H1 (cell line): ENCODE results near the gene MATN4. TPM values are rescaled to one million over a fixed set of nuclear protein-coding genes. Genes with fewer than 3 reads are reported as not detected.

Experiments used
- CTCF ChIA-PET: fragments of 300-600 bp; sonication (Branson Sonifier 250); formaldehyde crosslinking; loops from one replicate; lab custom pipeline; 2021; ENCODE audit not compliant: partially characterized antibody; lab: Charles Lee
- POLR2A ChIA-PET: fragments of 300-600 bp; sonication (Branson Sonifier 250); formaldehyde crosslinking; loops from one replicate; lab custom pipeline; 2021; ENCODE audit warnings: inconsistent platforms; ENCODE audit not compliant: partially characterized antibody; lab: Charles Lee
- DNase-seq, 2 experiments: peaks; one replicate each; pipeline versions ENCODE4 v3.0.0 to v3.0.0-alpha.2; 2010 to 2022; ENCODE audit warnings: low spot score in 2 of 2, low read depth in 1 of 2, mixed read lengths in 1 of 2
- FAIRE-seq: peaks from 2 replicates; lab custom pipeline; 2011; peaks lifted over from hg19 to GRCh38; lab: Jason Lieb, UNC
- H2AFZ ChIP-seq: 2 replicates; pipeline ENCODE4 v1.8.1; 2012; ENCODE audit warnings: low read length, inconsistent platforms
- H2AK5ac ChIP-seq: 2 replicates; pipeline ENCODE4 v1.6.1; 2013; ENCODE audit warnings: low read depth, low read length
- H2BK120ac ChIP-seq: replicated peaks from 2 replicates; pipeline ENCODE3; 2013; ENCODE audit warnings: low read depth, low read length, inconsistent platforms
- H2BK12ac ChIP-seq: 2 replicates; pipeline ENCODE4 v1.6.1; 2013; ENCODE audit warnings: low read depth, low read length
- H2BK15ac ChIP-seq: 2 replicates; pipeline ENCODE4 v1.6.1; 2013; ENCODE audit warnings: low read length
- H2BK20ac ChIP-seq: 2 replicates; pipeline ENCODE4 v1.6.1; 2013; ENCODE audit warnings: low read length
- H2BK5ac ChIP-seq: 2 replicates; pipeline ENCODE4 v1.6.1; 2013; ENCODE audit warnings: low read depth, low read length
- H3K14ac ChIP-seq: 2 replicates; pipeline ENCODE4 v1.6.1; 2013; ENCODE audit warnings: inconsistent platforms; ENCODE audit not compliant: insufficient read length
- H3K18ac ChIP-seq: 2 replicates; pipeline ENCODE4 v1.6.1; 2013; ENCODE audit warnings: low read length; ENCODE audit errors: extremely low read depth
- H3K23ac ChIP-seq: 2 replicates; pipeline ENCODE4 v1.6.1; 2013; ENCODE audit warnings: inconsistent platforms; ENCODE audit not compliant: insufficient read length
- H3K23me2 ChIP-seq: 2 replicates; pipeline ENCODE4 v1.6.1; 2013; ENCODE audit warnings: low read depth, low read length
- H3K27ac ChIP-seq: 2 replicates; pipeline ENCODE4 v1.6.1; 2011; ENCODE audit warnings: low read depth, low read length, inconsistent platforms
- H3K27me3 ChIP-seq, 4 experiments: replicated peaks in 1 of 4; 1 replicate in 1 of 4; 2 replicates in 3 of 4; pipeline versions ENCODE4 v1.6.1 to v1.8.1; 2011 to 2013; ENCODE audit warnings: low read length in 3 of 4, mild to moderate bottlenecking in 3 of 4, inconsistent platforms in 2 of 4, mixed read lengths in 2 of 4, moderate library complexity in 1 of 4; ENCODE audit not compliant: control insufficient read depth in 3 of 4, insufficient read depth in 3 of 4; ENCODE audit errors: extremely low read depth in 1 of 4
- H3K36me3 ChIP-seq, 4 experiments: 2 replicates each; pipeline versions ENCODE4 v1.6.1 to v1.8.1; 2011 to 2013; ENCODE audit warnings: mild to moderate bottlenecking in 4 of 4, low read length in 3 of 4, moderate library complexity in 2 of 4, control low read depth in 1 of 4, inconsistent platforms in 1 of 4; ENCODE audit not compliant: insufficient read depth in 4 of 4, control insufficient read depth in 2 of 4
- H3K4ac ChIP-seq: replicated peaks from 2 replicates; pipeline ENCODE3; 2013; ENCODE audit warnings: low read length, low read depth, mixed read lengths, inconsistent platforms; ENCODE audit not compliant: insufficient read length
- H3K4me1 ChIP-seq, 4 experiments: replicated peaks in 1 of 4; 1 replicate in 1 of 4; 2 replicates in 3 of 4; pipeline versions ENCODE4 v1.6.1 to v1.8.1; 2011 to 2013; ENCODE audit warnings: low read length in 3 of 4, inconsistent platforms in 2 of 4, mixed read lengths in 1 of 4; ENCODE audit not compliant: insufficient read depth in 4 of 4, control insufficient read depth in 3 of 4
- H3K4me2 ChIP-seq, 2 experiments: 2 replicates each; pipeline versions ENCODE4 v1.6.1 to v1.8.1; 2011 to 2013; ENCODE audit warnings: low read depth in 2 of 2, low read length in 2 of 2, control low read depth in 1 of 2, inconsistent platforms in 1 of 2, mild to moderate bottlenecking in 1 of 2; ENCODE audit not compliant: insufficient read depth in 1 of 2
- H3K4me3 ChIP-seq, 4 experiments: fragments of 200-600, 300-600 bp in 1 of 4; sonication (generic), shearing (Covaris generic), sonication (Bioruptor Twin) in 1 of 4; 2 replicates each; pipeline versions ENCODE4 v1.5.1 to v1.8.1; 2011 to 2016; ENCODE audit warnings: low read length in 4 of 4, low read depth in 3 of 4, control low read depth in 2 of 4, inconsistent platforms in 2 of 4, mild to moderate bottlenecking in 2 of 4, mixed read lengths in 1 of 4, moderate library complexity in 1 of 4; ENCODE audit not compliant: insufficient read depth in 2 of 4; ENCODE audit errors: extremely low read depth in 1 of 4
- H3K56ac ChIP-seq: replicated peaks from 2 replicates; pipeline ENCODE3; 2013; ENCODE audit warnings: low read depth, mild to moderate bottlenecking, mixed read lengths, low read length, inconsistent platforms; ENCODE audit not compliant: insufficient read length
- H3K79me1 ChIP-seq: 2 replicates; pipeline ENCODE4 v1.6.1; 2013; ENCODE audit warnings: low read depth, low read length, control low read depth
- H3K79me2 ChIP-seq, 2 experiments: 2 replicates each; pipeline versions ENCODE4 v1.6.1 to v1.8.1; 2012 to 2013; ENCODE audit warnings: low read length in 2 of 2, mild to moderate bottlenecking in 2 of 2, inconsistent platforms in 1 of 2; ENCODE audit not compliant: insufficient read depth in 2 of 2, control insufficient read depth in 1 of 2
- H3K9ac ChIP-seq, 4 experiments: replicated peaks in 1 of 4; 1 replicate in 1 of 4; 2 replicates in 3 of 4; pipeline versions ENCODE4 v1.6.1 to v1.8.1; 2011 to 2013; ENCODE audit warnings: low read depth in 3 of 4, low read length in 3 of 4, control low read depth in 2 of 4, mild to moderate bottlenecking in 2 of 4, moderate library complexity in 2 of 4, inconsistent platforms in 1 of 4; ENCODE audit errors: extremely low read depth in 1 of 4
- H3K9me3 ChIP-seq, 2 experiments: 2 replicates each; pipeline versions ENCODE4 v1.6.1 to v1.8.1; 2012 to 2013; ENCODE audit warnings: mild to moderate bottlenecking in 2 of 2, moderate library complexity in 2 of 2, control low read depth in 1 of 2, inconsistent platforms in 1 of 2, low read depth in 1 of 2, low read length in 1 of 2, mixed read lengths in 1 of 2; ENCODE audit not compliant: insufficient read depth in 2 of 2
- H4K20me1 ChIP-seq, 2 experiments: replicated peaks in 1 of 2; 2 replicates each; pipeline versions ENCODE3 to v1.8.1; 2011 to 2013; ENCODE audit warnings: inconsistent platforms in 2 of 2, low read length in 2 of 2, mild to moderate bottlenecking in 1 of 2; ENCODE audit not compliant: insufficient read depth in 2 of 2, control insufficient read depth in 1 of 2
- H4K5ac ChIP-seq: 2 replicates; pipeline ENCODE4 v1.6.1; 2013; ENCODE audit warnings: low read length, low read depth, mixed read lengths, inconsistent platforms; ENCODE audit not compliant: insufficient read length
- H4K8ac ChIP-seq: 2 replicates; pipeline ENCODE4 v1.8.0; 2013; ENCODE audit warnings: mild to moderate bottlenecking, moderate library complexity, low read length, inconsistent platforms; ENCODE audit not compliant: insufficient read depth; ENCODE audit errors: extremely low read depth
- H4K91ac ChIP-seq: replicated peaks from 2 replicates; pipeline ENCODE3; 2013; ENCODE audit warnings: low read length, mixed read lengths, inconsistent platforms; ENCODE audit not compliant: insufficient read length
- BCL11A ChIP-seq, 2 experiments: IDR thresholded peaks; one replicate each; pipeline ENCODE4 v1.6.1; 2011; ENCODE audit warnings: low read depth in 2 of 2, low read length in 2 of 2, mild to moderate bottlenecking in 2 of 2
- CTBP2 ChIP-seq: IDR thresholded peaks from 2 replicates; pipeline ENCODE4 v1.7.0; 2011; ENCODE audit warnings: borderline replicate concordance, mild to moderate bottlenecking, moderate library complexity, mixed read lengths, low read length; ENCODE audit not compliant: insufficient read depth, insufficient read length
- GABPA ChIP-seq: IDR thresholded peaks from 2 replicates; pipeline ENCODE4 v1.6.1; 2011; ENCODE audit warnings: mild to moderate bottlenecking, low read length, moderate library complexity, borderline replicate concordance; ENCODE audit not compliant: insufficient read depth
- NANOG ChIP-seq: IDR thresholded peaks from 2 replicates; pipeline ENCODE4 v1.6.1; 2011; ENCODE audit warnings: low read length, low read depth, mild to moderate bottlenecking, inconsistent platforms; ENCODE audit not compliant: insufficient read depth, poor library complexity, severe bottlenecking
- POLR2AphosphoS5 ChIP-seq: IDR thresholded peaks from 2 replicates; pipeline ENCODE4 v1.6.1; 2011; ENCODE audit warnings: low read depth, low read length
- SP2 ChIP-seq: IDR thresholded peaks from 2 replicates; pipeline ENCODE4 v1.6.1; 2012; ENCODE audit warnings: mild to moderate bottlenecking, low read length, inconsistent platforms
- SP4 ChIP-seq: IDR thresholded peaks from 2 replicates; pipeline ENCODE4 v1.6.1; 2012; ENCODE audit warnings: low read length, inconsistent platforms
- SUZ12 ChIP-seq: fragments of 200-600 bp; sonication (generic); IDR thresholded peaks from 2 replicates; pipeline ENCODE4 v1.6.1; 2012; ENCODE audit warnings: mild to moderate bottlenecking, inconsistent platforms, low read length, moderate library complexity, mixed read lengths
- YY1 ChIP-seq: IDR thresholded peaks from 2 replicates; pipeline ENCODE4 v1.6.1; 2011; ENCODE audit warnings: low read depth, mild to moderate bottlenecking, low read length
- WGBS, 2 experiments: shearing (Covaris generic) in 1 of 2; methylation state at CpG; one replicate each; pipeline versions ENCODE4 v1.1.6 to v1.1.7; 2013 to 2015; ENCODE audit warnings: low lambda C conversion rate in 2 of 2, mixed read lengths in 2 of 2, inconsistent platforms in 1 of 2, low coverage in 1 of 2, missing lambda C conversion rate in 1 of 2; ENCODE audit not compliant: insufficient replicate concordance in 2 of 2, insufficient coverage in 1 of 2, insufficient read length in 1 of 2; ENCODE audit errors: extremely low coverage in 1 of 2, missing lambda C conversion rate in 1 of 2; 5-methylcytosine and 5-hydroxymethylcytosine counted together
- polyA plus RNA-seq, 7 experiments: library from polyadenylated mRNA; depleted of rRNA in 3 of 7; stranded (reverse) in 5 of 7; unstranded in 2 of 7; fragments of >200 nt in 5 of 7; fragments of 200-250 nt in 2 of 7; gene quantifications; 1 replicate in 5 of 7; 2 replicates in 1 of 7; 4 replicates in 1 of 7; pipeline versions ENCODE4 v1.2.1 to v1.2.3, GENCODE V29; 2011 to 2013; ENCODE audit warnings: missing spikeins in 2 of 7, mixed read lengths in 2 of 7
- total RNA-seq: library from RNA; stranded (reverse); fragmentation: NEBNext Ultra II Directional; extraction: Animal tissue kit (Norgen Biotek cat#: 25700); gene quantifications from 2 replicates; pipeline ENCODE4 v1.2.1, GENCODE V29; 2021
- TF ChIP-seq, protein P1 (sequence below): IDR thresholded peaks from 2 replicates; pipeline ENCODE4 v1.6.1; 2011; ENCODE audit warnings: low read length, improper control_type of control experiment

Gene MATN4
- total and polyA plus RNA-seq, 2 of the 8 experiments (the other 6 are each of a cell fraction or from before 2014, with no cell fraction given): 2.1 to 4.4 TPM

DNA sequence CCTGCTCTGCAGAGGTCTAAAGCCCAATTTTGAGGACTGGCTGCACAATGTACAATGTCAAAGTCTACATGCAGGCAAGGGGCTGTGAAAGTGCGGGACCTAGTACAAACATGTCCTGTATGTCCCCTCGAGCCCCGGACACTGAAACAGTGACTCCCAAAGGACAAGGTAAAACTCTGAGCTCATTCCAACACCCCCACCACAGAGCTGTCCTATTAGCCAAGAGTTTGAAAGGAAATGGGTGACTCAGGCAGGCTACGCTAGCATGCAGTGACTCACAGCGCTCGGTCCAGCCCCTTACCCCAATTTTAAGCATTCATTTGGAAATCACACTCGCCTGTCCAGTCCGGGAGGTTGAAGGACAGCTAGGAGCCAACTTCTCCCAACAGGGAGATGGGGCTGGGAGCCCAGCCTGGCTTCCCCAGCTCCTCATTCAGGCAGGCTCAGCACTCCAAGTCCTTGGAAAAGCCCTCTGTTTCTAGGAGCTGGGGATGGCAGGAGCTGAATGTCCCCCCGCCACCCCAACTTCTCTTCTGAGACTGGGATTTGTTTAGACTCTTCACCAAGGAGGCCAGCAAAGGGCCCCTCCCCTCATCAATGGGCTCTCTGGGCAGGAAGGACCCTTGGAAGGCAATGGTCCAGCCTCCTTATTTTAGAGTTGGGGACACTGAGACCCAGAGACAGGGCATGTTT lies 36.2 kb upstream of the MATN4 start:
- H2AK5ac ChIP-seq: peak overlapping the region; percentile 93
- no peak overlapping the region for H2BK12ac ChIP-seq
- peaks cover 0 to 6% (median 0%) of the 10 kb centered on the region in 4 experiments; a peak in 1 of 8 replicates for H3K36me3 ChIP-seq
- H4K91ac ChIP-seq: peak overlapping the region; percentile 31
- no peak for FAIRE-seq
- peak overlapping the region; percentile 77; the same call in 1 of the 2 replicates for H3K27ac ChIP-seq
- H3K27me3 ChIP-seq: no peaks in the 10 kb centered on the region
- peaks cover 12% of the 10 kb centered on the region; the same call in 1 of the 2 replicates for H3K23me2 ChIP-seq
- no peak overlapping the region for H2AFZ ChIP-seq
- no peaks in the 10 kb centered on the region for H3K9me3 ChIP-seq
- ChIA-PET CTCF (interaction anchor here (0.7 to 6.5 kb wide), 14 partner anchors 9 to 106 kb away, joined by 3 to 33 read pairs (median 4); no protein-coding TSS in a partner anchor), POLR2A (interaction anchor here (0.6 to 6.8 kb wide), 11 partner anchors 9 to 101 kb away, joined by 3 to 113 read pairs (median 3); partner anchors contain the start of gene SYS1)
- H4K8ac ChIP-seq: no peak overlapping the region
- H2BK15ac ChIP-seq: no peak overlapping the region
- H3K56ac ChIP-seq: no peak overlapping the region
- H3K4ac ChIP-seq: peak overlapping the region; percentile 2
- H4K20me1 ChIP-seq: peaks cover 0 to 7% of the 10 kb centered on the region in 2 experiments
- no peak for TF ChIP-seq BCL11A (IDR thresholded peaks at IDR 0.05; ENCODE audit: low read depth in 2 of 2, low read length in 2 of 2)
- TF ChIP-seq GABPA: no peak
- TF ChIP-seq, protein P1, sequence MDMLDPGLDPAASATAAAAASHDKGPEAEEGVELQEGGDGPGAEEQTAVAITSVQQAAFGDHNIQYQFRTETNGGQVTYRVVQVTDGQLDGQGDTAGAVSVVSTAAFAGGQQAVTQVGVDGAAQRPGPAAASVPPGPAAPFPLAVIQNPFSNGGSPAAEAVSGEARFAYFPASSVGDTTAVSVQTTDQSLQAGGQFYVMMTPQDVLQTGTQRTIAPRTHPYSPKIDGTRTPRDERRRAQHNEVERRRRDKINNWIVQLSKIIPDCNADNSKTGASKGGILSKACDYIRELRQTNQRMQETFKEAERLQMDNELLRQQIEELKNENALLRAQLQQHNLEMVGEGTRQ: no peak
- TF ChIP-seq POLR2AphosphoS5: no peak
- TF ChIP-seq YY1: no peak
- TF ChIP-seq SP2: no peak
- TF ChIP-seq SP4: no peak
- no peak for TF ChIP-seq NANOG
- no peak for TF ChIP-seq SUZ12
- no peak for TF ChIP-seq CTBP2
- H3K79me1 ChIP-seq: peaks cover 22% of the 10 kb centered on the region
- H3K4me1 ChIP-seq: peaks cover 43 to 74% (median 55%) of the 10 kb centered on the region in 4 experiments
- H3K4me3 ChIP-seq: peak overlapping the region in 1 of 4 experiments; percentile 51; a peak in 1 of 8 replicates
- H2BK20ac ChIP-seq: no peak overlapping the region
- H2BK120ac ChIP-seq: no peak overlapping the region
- WGBS, 2 experiments: 80% methylated on average over 9 of the region's 9 CpGs; no CpG with 5 or more reads in 1 of the 2 experiments
- peak overlapping the region; percentile 68 to 84; a peak in 3 of 4 replicates for H3K4me2 ChIP-seq
- peak overlapping the region; percentile 12 for H2BK5ac ChIP-seq
- H3K79me2 ChIP-seq: peaks cover 0 to 75% of the 10 kb centered on the region in 2 experiments; a peak in 3 of 4 replicates
- no peak for DNase-seq
- H3K14ac ChIP-seq: no peak overlapping the region
- H3K18ac ChIP-seq: peak overlapping the region; percentile 27; the same call in 1 of the 2 replicates
- no peak overlapping the region for H3K23ac ChIP-seq
- peak overlapping the region in 2 of 4 experiments; percentile 17 to 62; a peak in 2 of 7 replicates for H3K9ac ChIP-seq
- peak overlapping the region; percentile 19 for H4K5ac ChIP-seq
